Lower leg skin (tissue), 4 donors: ENCODE measurements around the gene RCCD1. TPM values are rescaled to one million over a fixed set of nuclear protein-coding genes. Genes with fewer than 3 reads are reported as not detected.

Experiments
- DNase-seq, 2 donors: peaks; one replicate each; pipeline ENCODE4 v3.0.0-alpha.2; 2019; ENCODE audit warnings: low spot score in 2 of 2
- H3K4me3 ChIP-seq: fragments of 200-600 bp; sonication (generic); 2 replicates; pipeline ENCODE4 v1.5.1; 2017; ENCODE audit warnings: mild to moderate bottlenecking, low read depth; ENCODE audit not compliant: poor library complexity, severe bottlenecking
- POLR2A ChIP-seq, 2 donors: fragments of 450-650 bp; IDR thresholded peaks; one replicate each; pipeline ENCODE4 v1.6.1; 2016 to 2017; ENCODE audit warnings: antibody characterized with exemption in 2 of 2, mild to moderate bottlenecking in 1 of 2, moderate library complexity in 1 of 2
- WGBS, 2 donors: methylation state at CpG; one replicate each; pipeline ENCODE4 v1.1.5; 2018; 5-methylcytosine and 5-hydroxymethylcytosine counted together
- intact Hi-C: fragments of 100-400 bp; cut with DNase I; formaldehyde crosslinking; loops from one replicate; pipeline ENCODE4 v1.15.0; 2023; ENCODE audit warnings: low total_unique reads
- total RNA-seq, 4 donors: library from RNA; depleted of rRNA; stranded (reverse); fragments of >200 nt; gene quantifications; one replicate each; pipeline ENCODE4 v1.1.0, GENCODE V29; 2016
- TF ChIP-seq, protein P1 (sequence below), 3 donors: fragments of 450-650 bp; IDR thresholded peaks; one replicate each; pipeline ENCODE4 v1.5.1; 2016; ENCODE audit warnings: antibody characterized with exemption in 3 of 3, mild to moderate bottlenecking in 3 of 3, moderate library complexity in 2 of 3

Gene RCCD1
- total RNA-seq, 4 donors from 2014 or later, result 11.0 to 24.5 (median 14.1) TPM

DNA sequence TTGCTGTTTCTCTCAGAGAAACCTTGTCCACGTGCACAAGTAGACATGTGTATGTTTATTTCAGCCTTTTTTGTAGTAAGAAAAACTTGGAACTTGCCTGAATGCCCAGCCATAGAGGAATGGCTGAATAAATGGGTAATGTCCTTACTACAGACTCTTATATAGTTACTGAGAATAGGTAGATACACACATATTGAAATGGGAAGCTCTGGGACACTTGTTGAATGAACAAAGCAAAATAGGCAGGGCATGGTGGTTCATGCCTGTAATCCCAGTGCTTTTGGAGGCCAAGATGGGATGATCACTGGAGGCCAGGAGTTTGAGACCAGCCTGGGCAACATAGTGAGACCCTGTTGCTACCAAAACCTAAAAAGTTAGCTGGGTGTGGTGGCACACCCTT, 17.9 kb upstream of the RCCD1 start:
- H3K4me3 ChIP-seq, result no peak overlapping the region
- no peak for TF ChIP-seq POLR2A (IDR thresholded peaks at IDR 0.05)
- WGBS, 2 donors, result 83 to 86% methylated on average over 1 of the region's 1 CpG
- intact Hi-C loops, result no loop called here
- DNase-seq, result no peak

DNA sequence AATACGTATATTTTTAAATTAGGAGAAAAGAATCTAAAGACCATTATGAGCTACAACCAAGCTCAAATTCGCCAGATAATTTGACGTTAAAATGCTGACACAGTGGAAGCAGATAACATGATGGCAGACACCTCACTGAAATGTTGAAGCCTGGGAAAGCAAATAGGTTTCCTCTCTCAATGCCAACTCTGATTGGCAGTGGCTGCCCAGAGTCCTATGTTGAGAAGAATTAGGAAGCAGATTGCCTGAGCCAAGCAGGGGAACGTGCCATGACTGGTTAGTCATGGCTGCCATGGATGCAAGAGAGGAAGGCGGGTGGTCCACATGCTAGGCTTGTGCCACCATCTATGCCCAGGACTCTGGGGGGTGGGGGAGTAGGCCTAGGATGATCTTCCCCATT, 16.4 kb upstream of the RCCD1 start:
- no peak for TF ChIP-seq POLR2A (IDR thresholded peaks at IDR 0.05)
- TF ChIP-seq, protein P1, sequence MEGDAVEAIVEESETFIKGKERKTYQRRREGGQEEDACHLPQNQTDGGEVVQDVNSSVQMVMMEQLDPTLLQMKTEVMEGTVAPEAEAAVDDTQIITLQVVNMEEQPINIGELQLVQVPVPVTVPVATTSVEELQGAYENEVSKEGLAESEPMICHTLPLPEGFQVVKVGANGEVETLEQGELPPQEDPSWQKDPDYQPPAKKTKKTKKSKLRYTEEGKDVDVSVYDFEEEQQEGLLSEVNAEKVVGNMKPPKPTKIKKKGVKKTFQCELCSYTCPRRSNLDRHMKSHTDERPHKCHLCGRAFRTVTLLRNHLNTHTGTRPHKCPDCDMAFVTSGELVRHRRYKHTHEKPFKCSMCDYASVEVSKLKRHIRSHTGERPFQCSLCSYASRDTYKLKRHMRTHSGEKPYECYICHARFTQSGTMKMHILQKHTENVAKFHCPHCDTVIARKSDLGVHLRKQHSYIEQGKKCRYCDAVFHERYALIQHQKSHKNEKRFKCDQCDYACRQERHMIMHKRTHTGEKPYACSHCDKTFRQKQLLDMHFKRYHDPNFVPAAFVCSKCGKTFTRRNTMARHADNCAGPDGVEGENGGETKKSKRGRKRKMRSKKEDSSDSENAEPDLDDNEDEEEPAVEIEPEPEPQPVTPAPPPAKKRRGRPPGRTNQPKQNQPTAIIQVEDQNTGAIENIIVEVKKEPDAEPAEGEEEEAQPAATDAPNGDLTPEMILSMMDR (IDR thresholded peaks at IDR 0.05), result no peak
- WGBS, 2 donors, result 90 to 94% methylated on average over 5 of the region's 5 CpGs
- no peak for DNase-seq
- intact Hi-C loops, result no loop called here
- no peak overlapping the region for H3K4me3 ChIP-seq

GRCh38 chr15:90939756-90940155, 14.9 kb upstream of the RCCD1 start:
- DNase-seq, result no peak
- 85 to 100% methylated on average over 6 to 7 of the region's 7 CpGs for WGBS, 2 donors
- intact Hi-C loops, result no loop called here
- TF ChIP-seq, protein P1 (IDR thresholded peaks at IDR 0.05), result no peak
- no peak for TF ChIP-seq POLR2A (IDR thresholded peaks at IDR 0.05)
- no peak overlapping the region for H3K4me3 ChIP-seq

DNA sequence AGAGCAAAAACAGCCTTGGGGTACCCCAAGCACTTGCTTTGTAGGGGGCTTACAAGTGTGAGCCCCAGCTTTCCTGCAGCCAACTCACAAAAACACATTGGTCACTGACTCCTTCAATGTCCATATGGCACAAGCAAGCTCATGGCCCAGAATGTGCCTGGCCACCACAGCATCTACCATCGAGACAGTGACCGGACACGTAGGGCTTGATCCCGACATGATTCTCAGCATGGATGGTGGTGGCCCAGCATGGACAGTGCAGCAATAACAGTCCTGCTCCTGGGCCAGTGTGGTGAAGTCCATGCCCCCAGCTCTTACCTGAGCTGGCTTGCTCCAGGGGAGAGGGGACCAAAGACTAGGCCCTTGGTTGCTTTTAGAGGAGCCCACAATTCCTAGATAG, 13.6 kb upstream of the RCCD1 start:
- WGBS, 2 donors, result 97 to 100% methylated on average over 4 of the region's 4 CpGs
- H3K4me3 ChIP-seq, result no peak overlapping the region
- intact Hi-C loops, result no loop called here
- DNase-seq, result no peak
- TF ChIP-seq, protein P1 (IDR thresholded peaks at IDR 0.05), result no peak
- TF ChIP-seq POLR2A (IDR thresholded peaks at IDR 0.05), result no peak

GRCh38 chr15:90942354-90943120, 12.1 kb upstream of the RCCD1 start:
- 83 to 87% methylated on average over 12 of the region's 12 CpGs for WGBS, 2 donors
- no peak overlapping the region for H3K4me3 ChIP-seq
- intact Hi-C loops, result no loop called here
- TF ChIP-seq, protein P1 (IDR thresholded peaks at IDR 0.05), result no peak
- no peak for TF ChIP-seq POLR2A (IDR thresholded peaks at IDR 0.05)
- no peak for DNase-seq

DNA sequence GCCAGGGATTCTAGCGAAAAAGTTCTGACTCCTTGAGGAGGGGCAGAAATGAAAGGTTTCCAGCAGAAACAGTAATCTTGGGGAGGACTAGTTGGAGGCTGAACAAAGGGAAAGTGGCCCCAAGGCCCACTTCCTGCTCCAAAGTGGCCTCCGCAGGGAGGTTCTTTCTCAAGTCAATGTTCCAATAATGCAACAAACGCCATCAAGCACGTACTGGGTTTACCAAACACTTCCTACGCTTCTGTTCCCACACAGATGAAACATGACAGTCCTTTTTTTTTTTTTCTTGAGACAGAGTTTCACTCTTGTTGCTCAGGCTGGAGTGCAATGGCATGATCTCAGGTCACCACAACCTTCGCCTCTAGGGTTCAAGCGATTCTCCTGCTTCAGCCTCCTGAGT, 9.6 kb upstream of the RCCD1 start:
- no peak for TF ChIP-seq POLR2A (IDR thresholded peaks at IDR 0.05)
- TF ChIP-seq, protein P1 (IDR thresholded peaks at IDR 0.05), result no peak
- no peak overlapping the region for H3K4me3 ChIP-seq
- WGBS, 2 donors, result 94% methylated on average over 7 of the region's 7 CpGs
- intact Hi-C loops, result no loop called here
- no peak for DNase-seq
